Vagina (tissue), 2 donors: ENCODE measurements around the gene CCDC170. TPM values are rescaled to one million over a fixed set of nuclear protein-coding genes. Genes with fewer than 3 reads are reported as not detected.
A peak's percentile ranks its signal among the peaks of the same experiment; 100 is the strongest.

Source experiments
- DNase-seq, 2 donors: peaks; one replicate each; pipeline ENCODE4 v3.0.0-alpha.2; 2017; ENCODE audit errors: extremely low spot score in 2 of 2
- H3K27ac ChIP-seq: fragments of 200-600 bp; sonication (generic); one replicate; pipeline ENCODE4 v1.5.1; 2019
- H3K27me3 ChIP-seq: fragments of 200-600 bp; sonication (generic); one replicate; pipeline ENCODE4 v1.5.1; 2019
- H3K36me3 ChIP-seq, 2 donors: fragments of 200-600 bp; sonication (generic); one replicate each; pipeline ENCODE4 v1.5.1; 2017 to 2019
- H3K4me1 ChIP-seq: fragments of 200-600 bp; sonication (generic); one replicate; pipeline ENCODE4 v1.5.1; 2019
- H3K4me3 ChIP-seq, 2 donors: fragments of 200-600 bp; sonication (generic); 1 replicate in 1 of 2; 2 replicates in 1 of 2; pipeline ENCODE4 v1.5.1; 2016 to 2019
- H3K9me3 ChIP-seq: fragments of 200-600 bp; sonication (generic); one replicate; pipeline ENCODE4 v1.5.1; 2019
- POLR2A ChIP-seq, 2 donors: fragments of 450-650 bp; IDR thresholded peaks; one replicate each; pipeline ENCODE4 v1.6.1; 2017; ENCODE audit warnings: antibody characterized with exemption in 2 of 2, mild to moderate bottlenecking in 2 of 2, moderate library complexity in 2 of 2
- POLR2AphosphoS5 ChIP-seq, 2 donors: sonication (generic); formaldehyde crosslinking; IDR thresholded peaks; one replicate each; pipeline ENCODE4 v1.9.0; 2017; ENCODE audit warnings: antibody characterized with exemption in 2 of 2, mild to moderate bottlenecking in 2 of 2, low read depth in 1 of 2; ENCODE audit not compliant: insufficient read depth in 1 of 2
- intact Hi-C: fragments of 100-400 bp; cut with DNase I; formaldehyde crosslinking; loops from one replicate; pipeline ENCODE4 v1.15.1; 2023
- total RNA-seq: library from RNA; depleted of rRNA; stranded (reverse); fragments of >200 nt; gene quantifications from one replicate; pipeline ENCODE4 v1.2.3, GENCODE V29; 2016
- TF ChIP-seq, protein P1 (sequence below), 3 experiments: fragments of 450-650 bp in 2 of 3; fragments of 200-600 bp in 1 of 3; sonication (generic) in 1 of 3; IDR thresholded peaks; one replicate each; pipeline ENCODE4 v1.5.1; 2017 to 2019; ENCODE audit warnings: antibody characterized with exemption in 3 of 3, mild to moderate bottlenecking in 2 of 3, moderate library complexity in 2 of 3

Gene CCDC170
- total RNA-seq, 1 donor from 2014 or later = 2.0 TPM

DNA sequence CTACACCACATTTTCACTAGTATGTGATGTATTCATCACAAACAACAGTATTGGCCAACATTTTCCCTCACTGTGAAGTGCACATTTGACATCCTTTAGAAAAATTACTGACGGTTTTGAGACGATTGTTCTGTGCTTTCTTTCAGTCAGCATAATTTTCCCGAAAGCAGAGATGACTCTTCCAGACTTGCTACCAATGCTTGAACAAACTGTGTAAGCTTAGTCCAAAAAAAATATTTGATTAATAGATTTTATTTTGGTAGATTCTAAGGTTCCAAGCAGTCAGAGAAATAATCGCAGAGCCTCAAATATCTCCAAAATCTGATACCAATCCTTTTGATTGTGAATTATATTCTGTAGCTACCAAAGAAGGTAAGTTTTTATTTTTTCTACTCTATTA is 162.6 kb downstream of the CCDC170 start:
- Histone ChIP-seq H3K27ac (no peak overlapping the region), H3K9me3 (peaks cover 5% of the 10 kb centered on the region), H3K4me3 (no peak overlapping the region), H3K36me3 (no peaks in the 10 kb centered on the region), H3K27me3 (no peaks in the 10 kb centered on the region), H3K4me1 (no peaks in the 10 kb centered on the region)
- no peak for DNase-seq
- intact Hi-C loops = no loop called here
- TF ChIP-seq, protein P1, sequence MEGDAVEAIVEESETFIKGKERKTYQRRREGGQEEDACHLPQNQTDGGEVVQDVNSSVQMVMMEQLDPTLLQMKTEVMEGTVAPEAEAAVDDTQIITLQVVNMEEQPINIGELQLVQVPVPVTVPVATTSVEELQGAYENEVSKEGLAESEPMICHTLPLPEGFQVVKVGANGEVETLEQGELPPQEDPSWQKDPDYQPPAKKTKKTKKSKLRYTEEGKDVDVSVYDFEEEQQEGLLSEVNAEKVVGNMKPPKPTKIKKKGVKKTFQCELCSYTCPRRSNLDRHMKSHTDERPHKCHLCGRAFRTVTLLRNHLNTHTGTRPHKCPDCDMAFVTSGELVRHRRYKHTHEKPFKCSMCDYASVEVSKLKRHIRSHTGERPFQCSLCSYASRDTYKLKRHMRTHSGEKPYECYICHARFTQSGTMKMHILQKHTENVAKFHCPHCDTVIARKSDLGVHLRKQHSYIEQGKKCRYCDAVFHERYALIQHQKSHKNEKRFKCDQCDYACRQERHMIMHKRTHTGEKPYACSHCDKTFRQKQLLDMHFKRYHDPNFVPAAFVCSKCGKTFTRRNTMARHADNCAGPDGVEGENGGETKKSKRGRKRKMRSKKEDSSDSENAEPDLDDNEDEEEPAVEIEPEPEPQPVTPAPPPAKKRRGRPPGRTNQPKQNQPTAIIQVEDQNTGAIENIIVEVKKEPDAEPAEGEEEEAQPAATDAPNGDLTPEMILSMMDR (IDR thresholded peaks at IDR 0.05) = no peak
- TF ChIP-seq POLR2AphosphoS5 (IDR thresholded peaks at IDR 0.05; ENCODE audit: insufficient read depth in 1 of 2, low read depth in 1 of 2) = no peak
- TF ChIP-seq POLR2A (IDR thresholded peaks at IDR 0.05) = no peak

DNA sequence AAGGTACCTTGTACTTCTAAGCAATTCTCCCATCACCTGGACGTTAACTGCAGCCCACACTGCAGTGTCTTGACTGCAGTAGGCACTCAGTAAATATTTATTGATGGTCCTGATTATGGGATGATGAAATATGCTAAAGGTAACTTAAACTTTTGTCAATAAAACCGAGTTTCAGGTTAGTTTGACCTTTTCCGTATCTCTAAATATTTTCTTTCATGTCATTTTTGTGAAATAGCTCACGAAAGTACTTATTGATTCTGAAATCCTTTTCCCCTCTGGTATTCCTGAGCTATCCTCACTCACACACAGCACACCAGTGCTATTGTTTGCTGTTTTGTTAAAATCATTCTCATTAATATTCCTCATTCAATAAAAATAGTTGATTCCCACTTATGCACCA is 164.3 kb downstream of the CCDC170 start:
- Histone ChIP-seq H3K9me3 (peaks cover 5% of the 10 kb centered on the region), H3K27ac (no peak overlapping the region), H3K4me3 (no peak overlapping the region), H3K4me1 (no peaks in the 10 kb centered on the region), H3K36me3 (no peaks in the 10 kb centered on the region), H3K27me3 (no peaks in the 10 kb centered on the region)
- intact Hi-C loops = no loop called here
- no peak for TF ChIP-seq POLR2A (IDR thresholded peaks at IDR 0.05)
- TF ChIP-seq, protein P1 (IDR thresholded peaks at IDR 0.05) = no peak
- TF ChIP-seq POLR2AphosphoS5 (IDR thresholded peaks at IDR 0.05; ENCODE audit: insufficient read depth in 1 of 2, low read depth in 1 of 2) = no peak
- no peak for DNase-seq

DNA sequence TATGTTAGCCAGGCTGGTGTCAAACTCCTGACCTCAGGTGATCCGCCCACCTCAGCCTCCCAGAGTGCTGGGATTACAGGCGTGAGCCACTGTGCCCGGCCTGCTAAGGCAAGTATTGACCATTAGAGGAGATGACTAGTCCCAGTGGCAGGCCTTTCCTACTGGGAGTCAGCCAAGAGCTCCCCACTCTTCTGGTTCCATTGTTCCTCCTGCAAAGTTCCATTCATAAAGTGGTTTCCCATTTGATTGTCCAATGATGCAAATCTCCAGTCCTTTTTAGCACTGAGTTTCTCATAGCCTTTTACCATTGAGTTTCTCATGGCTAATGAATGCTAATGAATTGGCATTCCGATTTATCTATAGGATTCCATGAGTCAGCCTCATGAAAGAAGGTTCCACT is 165.4 kb downstream of the CCDC170 start:
- DNase-seq = no peak
- Histone ChIP-seq H3K4me1 (no peaks in the 10 kb centered on the region), H3K36me3 (no peaks in the 10 kb centered on the region), H3K4me3 (no peak overlapping the region), H3K27me3 (no peaks in the 10 kb centered on the region), H3K27ac (no peak overlapping the region), H3K9me3 (peaks cover 5% of the 10 kb centered on the region)
- intact Hi-C loops = no loop called here
- TF ChIP-seq POLR2A (IDR thresholded peaks at IDR 0.05) (no peak), POLR2AphosphoS5 (IDR thresholded peaks at IDR 0.05; ENCODE audit: insufficient read depth in 1 of 2, low read depth in 1 of 2) (no peak)
- TF ChIP-seq, protein P1 (IDR thresholded peaks at IDR 0.05) = no peak

DNA sequence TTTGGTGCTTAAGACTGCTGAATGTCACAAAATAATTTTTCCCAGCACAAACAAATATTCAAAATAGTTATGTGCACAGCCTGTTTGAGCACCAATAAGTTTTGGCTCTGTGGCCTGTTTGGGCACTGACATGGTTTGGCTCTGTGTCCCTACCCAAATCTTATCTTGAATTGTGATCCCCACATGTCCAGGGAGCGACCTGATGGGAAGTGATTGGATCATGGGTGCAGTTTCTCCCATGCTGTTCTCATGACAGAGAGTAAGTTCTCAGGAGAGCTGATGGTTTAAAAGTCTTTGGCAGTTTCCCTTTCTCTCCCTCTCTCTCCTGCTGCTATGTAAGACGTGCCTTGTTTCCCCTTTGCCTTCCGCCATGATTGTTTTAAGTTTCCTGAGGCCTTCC is 167.7 kb downstream of the CCDC170 start:
- Histone ChIP-seq H3K4me1 (no peaks in the 10 kb centered on the region), H3K27me3 (no peaks in the 10 kb centered on the region), H3K27ac (no peak overlapping the region), H3K4me3 (no peak overlapping the region), H3K9me3 (no peaks in the 10 kb centered on the region), H3K36me3 (no peaks in the 10 kb centered on the region)
- no peak for TF ChIP-seq POLR2AphosphoS5 (IDR thresholded peaks at IDR 0.05; ENCODE audit: insufficient read depth in 1 of 2, low read depth in 1 of 2)
- TF ChIP-seq POLR2A (IDR thresholded peaks at IDR 0.05) = no peak
- TF ChIP-seq, protein P1 (IDR thresholded peaks at IDR 0.05) = no peak
- no peak for DNase-seq
- intact Hi-C loops = no loop called here

DNA sequence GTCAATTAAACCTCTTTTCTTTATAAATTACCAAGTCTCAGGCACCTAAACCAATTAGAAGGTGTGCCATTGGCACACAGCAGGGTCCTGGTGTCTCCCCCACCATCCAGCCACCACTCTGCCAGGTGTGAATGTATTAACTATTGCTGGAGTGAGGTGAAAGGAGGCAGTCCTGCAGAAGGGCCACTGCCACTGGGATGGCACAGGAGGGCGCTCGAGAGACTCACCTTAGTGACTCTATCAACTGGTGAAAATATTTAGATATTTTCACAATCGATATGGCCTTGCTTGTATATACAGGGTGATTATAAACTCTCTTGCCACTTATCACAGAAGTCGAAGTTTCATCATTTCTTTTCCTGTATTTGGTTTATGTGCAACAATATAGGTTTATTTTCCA is 168.1 kb downstream of the CCDC170 start:
- intact Hi-C loops = no loop called here
- no peaks in the 10 kb centered on the region for H3K36me3 ChIP-seq
- no peak for DNase-seq
- H3K4me3 ChIP-seq = no peak overlapping the region
- H3K9me3 ChIP-seq = no peaks in the 10 kb centered on the region
- TF ChIP-seq POLR2AphosphoS5 (IDR thresholded peaks at IDR 0.05; ENCODE audit: insufficient read depth in 1 of 2, low read depth in 1 of 2) (no peak), POLR2A (IDR thresholded peaks at IDR 0.05) (no peak)
- TF ChIP-seq, protein P1 (IDR thresholded peaks at IDR 0.05) = no peak
- no peaks in the 10 kb centered on the region for H3K27me3 ChIP-seq
- peak overlapping the region; percentile 65 for H3K27ac ChIP-seq
- H3K4me1 ChIP-seq = no peaks in the 10 kb centered on the region
